ENCODE measurements around the gene SLC13A2.

Gene SLC13A2

GRCh38 chr17:28471531-28472342 lies 1.7 kb upstream of the SLC13A2 start:
- no peak for DNase-seq

DNA sequence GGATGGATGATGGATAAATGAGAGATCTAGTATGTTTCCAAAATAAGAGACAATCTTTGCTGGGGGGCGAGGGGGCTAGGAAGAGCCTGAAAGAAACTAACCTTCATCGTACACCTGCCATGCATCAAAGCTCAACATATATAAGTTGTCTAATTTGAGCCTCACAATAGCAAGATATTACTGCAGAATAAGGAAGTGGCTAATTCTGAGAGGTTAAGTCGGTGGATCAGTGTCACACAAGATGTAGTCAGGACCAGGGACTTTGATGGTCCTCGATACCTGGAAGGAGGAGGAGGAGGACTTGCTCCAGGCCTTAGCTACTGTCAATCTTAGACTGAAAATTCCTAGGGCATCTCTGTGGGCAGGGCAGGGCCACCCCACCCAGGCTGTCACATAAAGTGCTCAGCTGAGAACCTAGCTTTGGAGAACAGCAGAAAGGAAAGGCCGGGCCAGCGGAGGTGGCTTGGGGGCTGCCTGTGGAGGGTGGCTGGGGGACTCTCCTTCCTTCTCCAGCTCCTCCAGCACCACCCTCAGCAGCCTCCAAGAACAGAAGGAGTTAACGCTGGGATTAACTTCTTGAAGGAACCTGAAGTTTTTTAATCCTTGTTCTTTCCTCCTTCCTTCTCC lies 460 bp upstream of the SLC13A2 start:
- no peak for DNase-seq

DNA sequence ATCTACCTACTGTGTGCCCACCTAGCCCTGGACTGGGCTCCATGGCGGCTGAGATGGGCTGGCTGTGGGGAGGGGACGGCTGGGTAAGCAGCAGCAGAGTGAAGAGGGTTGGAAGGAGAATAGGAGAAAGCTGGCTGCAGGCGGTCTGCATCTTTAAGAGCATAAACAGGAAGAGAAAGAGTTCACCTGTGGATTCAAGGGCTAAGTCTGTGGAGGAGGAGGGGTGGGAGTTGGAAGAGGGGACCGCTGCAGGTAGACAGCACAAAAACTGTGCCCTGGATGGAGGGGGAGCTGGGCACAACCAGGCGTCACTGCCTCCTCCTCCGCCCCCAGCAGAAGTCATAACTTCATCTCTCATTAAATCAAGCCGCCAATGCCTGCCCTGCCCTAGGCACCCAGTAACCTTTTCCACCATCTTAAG lies 677 bp downstream of the SLC13A2 start:
- no peak for DNase-seq

DNA sequence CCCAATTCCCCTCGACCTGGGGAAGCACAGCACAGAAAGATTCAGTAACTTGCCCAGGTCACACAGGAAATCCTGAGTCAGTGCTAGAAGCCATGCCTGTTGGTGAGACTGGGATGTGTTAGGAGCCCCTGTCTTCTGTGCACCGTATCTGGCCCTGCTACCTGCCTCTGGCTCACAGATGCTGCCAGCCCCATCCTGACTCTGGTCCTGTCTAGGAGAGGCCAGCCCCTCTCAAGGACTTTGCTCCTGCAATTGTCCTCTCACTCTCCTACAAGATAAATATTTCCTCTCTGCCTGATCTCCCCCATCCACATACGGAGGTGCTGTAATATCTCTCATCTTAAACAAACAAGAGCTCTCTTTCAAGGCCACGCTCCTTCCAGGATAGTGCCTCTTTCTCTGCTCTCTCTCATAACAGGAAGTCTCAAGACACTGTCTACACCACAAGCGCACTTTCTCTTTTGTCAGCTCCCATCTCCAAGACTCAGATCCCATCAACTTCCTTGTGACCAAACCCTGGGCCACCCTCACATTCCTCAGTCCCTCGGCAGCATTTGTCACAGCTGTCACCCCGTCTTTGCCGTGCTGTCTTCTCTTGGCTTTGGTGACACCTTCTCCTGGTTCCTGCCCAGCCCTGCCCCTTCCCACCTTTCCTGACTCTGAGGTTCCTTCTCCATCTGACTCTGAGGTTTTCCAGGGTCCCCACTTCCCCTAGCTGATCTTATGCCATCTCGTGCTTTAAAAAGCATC lies 1.9 kb downstream of the SLC13A2 start:
- DNase-seq: no peak

GRCh38 chr17:28476076-28476865 lies 2.8 kb downstream of the SLC13A2 start:
- no peak for DNase-seq

GRCh38 chr17:28477928-28478327 lies 4.5 kb downstream of the SLC13A2 start:
- DNase-seq: no peak

DNA sequence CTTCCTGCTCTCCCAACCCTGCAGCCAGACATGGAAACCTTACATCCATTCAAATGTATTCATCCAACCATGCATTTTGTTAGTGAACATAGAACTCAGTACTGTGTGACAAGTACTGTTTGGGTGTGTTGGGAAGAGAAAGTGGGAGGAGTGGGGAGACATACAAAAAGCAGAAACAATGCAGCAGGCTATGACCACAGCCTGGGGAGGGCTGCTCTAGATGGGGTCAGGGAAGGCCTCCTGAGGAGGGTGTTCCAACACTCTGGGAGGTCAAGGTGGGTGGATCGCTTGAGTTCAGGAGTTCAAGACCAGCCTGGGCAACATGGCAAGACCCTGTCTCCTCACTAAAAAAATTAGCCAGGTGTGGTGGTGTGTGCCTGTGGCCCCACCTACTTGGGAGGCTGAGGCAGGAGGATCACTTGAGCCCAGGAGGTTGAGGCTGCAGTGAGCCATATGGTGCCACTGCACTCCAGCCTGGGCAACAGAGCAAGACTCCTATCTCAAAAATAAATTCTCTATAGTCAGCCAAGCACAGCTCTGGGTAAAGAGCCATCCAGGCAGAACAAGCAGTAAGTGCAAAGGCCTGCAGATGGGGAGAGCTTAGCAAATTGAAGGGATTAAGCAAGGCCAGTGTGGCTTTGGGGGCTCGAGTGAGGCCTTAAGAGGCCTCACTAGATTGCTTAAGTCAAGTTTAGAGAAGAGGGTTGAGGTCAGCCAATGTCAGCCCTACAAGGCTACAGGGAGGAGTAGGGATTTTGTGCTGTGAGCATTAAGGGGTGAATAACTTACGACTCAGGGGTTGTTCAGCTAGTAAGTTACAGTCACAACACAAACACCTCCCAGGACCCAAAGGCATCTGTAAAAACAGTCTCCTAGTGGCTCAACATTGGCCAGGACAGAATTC lies 5.5 kb downstream of the SLC13A2 start:
- no peak for DNase-seq

DNA sequence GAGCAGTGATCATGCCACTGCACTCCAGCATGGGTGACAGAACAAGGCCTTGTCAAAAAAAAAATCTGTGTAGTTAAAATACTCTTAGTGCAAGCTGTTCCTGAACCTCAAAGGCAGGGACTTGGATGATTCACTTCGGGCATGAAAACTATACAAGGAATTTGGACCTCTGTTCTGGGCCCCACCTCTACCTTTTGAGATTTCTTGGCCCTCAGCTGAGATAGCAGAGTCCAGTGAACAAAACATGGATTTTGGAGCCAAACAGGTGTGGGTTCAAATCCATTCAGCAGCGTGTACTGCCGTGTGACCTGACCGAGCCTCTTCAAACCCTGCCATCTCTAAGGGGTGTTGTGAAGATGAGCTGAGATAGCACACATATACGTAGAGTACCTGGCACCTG lies 6.8 kb downstream of the SLC13A2 start:
- DNase-seq: no peak

GRCh38 chr17:28480799-28481571 lies 7.5 kb downstream of the SLC13A2 start:
- DNase-seq: no peak

DNA sequence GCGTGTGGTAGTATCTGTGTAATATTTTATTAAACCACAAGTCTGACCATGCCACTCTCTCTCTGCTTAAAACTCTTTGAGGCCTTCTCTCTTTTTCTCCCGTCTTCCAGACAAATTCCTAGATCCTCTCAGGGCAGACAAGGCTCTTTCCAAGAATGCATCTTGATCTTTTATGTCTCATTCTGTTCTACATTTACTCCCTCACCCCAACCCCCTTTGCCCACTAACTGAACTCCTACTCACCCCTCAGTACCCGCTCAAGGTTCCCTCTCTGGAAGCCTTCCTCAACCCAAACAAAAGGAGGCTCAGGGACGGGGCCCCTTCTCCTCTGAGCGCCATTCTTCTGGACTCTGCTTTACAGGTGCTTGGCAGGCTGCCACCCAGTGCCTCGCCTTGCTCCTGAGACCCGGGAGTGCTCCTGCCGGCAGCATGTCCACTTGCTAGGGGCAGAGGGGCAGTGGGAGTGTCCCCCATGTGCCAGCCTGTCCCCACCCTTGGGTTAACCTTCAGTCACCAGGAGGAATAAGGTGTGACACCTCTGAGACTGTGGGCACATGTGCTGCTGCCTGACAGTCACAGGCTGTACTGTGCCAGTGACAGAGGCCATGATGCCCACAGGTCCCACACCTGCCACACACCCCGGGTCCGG lies 9.2 kb downstream of the SLC13A2 start:
- DNase-seq: no peak

- no peak for DNase-seq
These were observed 10.9 kb downstream of the SLC13A2 start for GRCh38 chr17:28484296-28484695.

- no peak for DNase-seq
These were observed 11.6 kb downstream of the SLC13A2 start for GRCh38 chr17:28485049-28485448.

DNA sequence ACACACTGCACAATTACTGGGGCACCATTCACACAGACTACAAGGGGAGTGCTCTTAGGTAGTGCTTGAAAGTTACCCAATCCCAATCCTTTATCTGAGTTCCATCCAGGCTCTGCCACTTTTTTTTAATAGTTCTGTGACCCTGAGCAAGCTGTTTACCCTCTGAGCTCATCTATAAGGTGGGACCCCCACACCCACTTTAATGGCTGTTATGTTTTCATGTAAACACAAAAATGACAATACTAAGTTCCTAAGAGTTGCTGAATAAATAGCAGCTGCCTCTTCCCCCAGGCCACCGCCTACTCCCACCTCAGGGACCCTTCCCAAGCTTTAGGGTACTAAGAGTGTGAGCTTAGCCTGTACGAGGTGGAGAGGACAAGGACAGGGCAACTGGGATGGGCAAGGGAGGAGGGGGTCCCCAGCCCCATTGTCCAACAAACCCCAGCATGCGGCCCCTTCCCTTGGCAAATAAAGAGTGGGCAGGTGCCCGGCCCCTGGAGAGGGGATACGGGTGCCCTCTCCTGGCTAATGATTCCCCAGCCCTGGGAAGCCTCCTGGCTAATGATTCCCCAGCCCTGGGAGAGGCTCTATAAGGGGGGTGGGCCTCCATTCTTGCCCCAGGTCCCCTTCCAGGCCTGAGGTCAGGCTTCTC lies 14.6 kb downstream of the SLC13A2 start:
- no peak for DNase-seq

DNA sequence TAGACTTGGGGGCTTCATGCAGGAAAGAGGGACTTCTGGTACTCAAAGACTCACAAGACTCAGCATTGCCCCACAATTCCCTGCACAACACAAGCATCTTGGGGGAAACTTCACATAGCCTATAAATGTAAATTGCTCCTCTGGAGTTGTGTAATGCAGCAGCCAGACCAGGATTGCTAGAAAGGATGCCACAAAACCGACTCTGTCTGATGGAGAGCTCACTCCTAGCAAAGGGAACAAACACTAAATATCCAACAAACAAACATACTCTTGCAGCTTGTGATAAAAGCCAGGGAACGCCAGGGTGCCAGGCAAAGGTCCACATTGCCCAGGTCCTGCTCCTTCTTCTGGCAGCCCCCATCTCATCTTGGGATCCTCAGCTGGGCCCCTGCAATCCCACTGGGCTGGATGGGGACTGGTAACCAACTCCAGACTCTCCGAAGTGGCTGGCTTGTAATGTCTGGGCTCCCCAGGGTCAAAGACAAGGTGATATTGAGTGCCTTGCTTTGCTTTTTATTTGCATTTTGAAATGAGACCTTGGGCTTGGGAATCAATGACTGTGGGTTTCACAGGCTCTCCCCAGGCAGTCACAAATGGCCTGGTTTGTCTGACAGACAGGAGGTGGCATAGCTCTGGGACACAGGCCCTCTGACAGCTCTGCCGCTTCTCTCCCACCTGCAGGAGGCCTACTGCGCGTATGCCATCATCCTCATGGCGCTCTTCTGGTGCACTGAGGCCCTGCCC lies 15.3 kb downstream of the SLC13A2 start:
- no peak for DNase-seq

- no peak for DNase-seq
These were observed 17.8 kb downstream of the SLC13A2 start for GRCh38 chr17:28491286-28491685.

DNA sequence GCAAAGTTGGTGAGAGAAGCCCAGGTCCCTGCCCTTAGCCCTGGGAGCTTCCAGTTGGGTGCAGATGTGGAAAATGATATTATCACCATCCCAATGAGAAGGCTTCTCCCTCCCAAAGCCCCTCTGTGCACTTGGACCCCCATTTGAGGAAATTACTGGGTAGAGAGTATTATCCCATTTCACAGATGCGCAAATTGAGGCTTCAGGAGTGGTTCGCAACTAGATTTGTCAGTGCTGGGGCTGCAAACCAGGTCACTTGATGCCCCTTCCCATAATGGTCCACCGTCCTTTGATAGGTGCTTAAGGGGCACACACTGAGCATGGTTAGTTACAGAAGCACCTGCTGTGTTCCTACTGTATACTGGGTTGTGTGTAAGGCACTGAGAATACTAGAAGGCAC lies 18.4 kb downstream of the SLC13A2 start:
- DNase-seq: no peak

- DNase-seq: no peak
These were observed 19.2 kb downstream of the SLC13A2 start for GRCh38 chr17:28492352-28493310.

DNA sequence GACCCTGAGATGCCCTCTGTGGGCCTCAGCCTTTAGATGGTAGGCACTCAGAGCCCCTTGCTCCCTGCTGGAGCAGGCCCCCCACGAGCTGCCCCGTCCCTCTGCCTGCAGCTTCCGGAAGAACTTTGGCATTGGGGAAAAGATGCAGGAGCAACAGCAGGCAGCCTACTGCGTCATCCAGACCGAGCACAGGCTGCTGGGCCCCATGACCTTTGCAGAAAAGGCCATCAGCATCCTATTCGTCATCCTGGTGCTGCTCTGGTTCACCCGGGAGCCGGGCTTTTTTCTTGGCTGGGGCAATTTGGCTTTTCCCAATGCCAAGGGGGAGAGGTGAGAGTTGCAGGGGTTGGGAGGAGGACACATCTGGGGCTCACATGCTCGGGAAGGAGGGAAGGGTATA lies 20.0 kb downstream of the SLC13A2 start:
- no peak for DNase-seq
